C4-2B (cell line): Measurements from ENCODE around the gene ZNF749.

ENCODE experiments used
- CTCF ChIP-seq: fragments of 450-650 bp; conservative IDR thresholded peaks from 2 replicates; pipeline ENCODE4 v1.5.1; 2017; ENCODE audit warnings: mild to moderate bottlenecking
- ZFX ChIP-seq: fragments of 450-650 bp; IDR thresholded peaks from 2 replicates; pipeline ENCODE4 v1.6.1; 2017

- TF ChIP-seq CTCF (no peak), ZFX (no peak)
These were observed 38.5 kb downstream of the ZNF749 start for GRCh38 chr19:57473646-57474045.
